ENCODE results near the gene CSTF2T.

DNA sequence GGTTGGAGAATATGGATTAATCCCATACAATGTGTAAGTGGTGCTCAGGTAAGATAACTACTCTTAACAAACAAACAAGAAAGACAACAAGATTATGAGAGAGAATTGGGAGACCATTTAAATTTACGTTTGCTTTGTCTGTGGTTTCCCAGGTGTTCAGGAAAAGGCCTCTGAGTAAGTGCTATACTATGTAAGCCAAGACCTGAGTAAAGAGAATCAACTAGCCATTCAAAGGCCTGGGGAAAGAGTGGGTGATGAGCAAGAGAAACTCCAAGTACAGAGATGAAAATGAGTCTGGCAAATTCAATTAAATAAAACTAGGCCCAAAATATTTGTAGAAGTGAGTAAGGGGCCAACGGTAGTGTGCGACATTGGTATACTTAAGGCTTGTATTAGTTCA, 9.9 kb downstream of the CSTF2T start:
- TF ChIP-seq, protein P1, sequence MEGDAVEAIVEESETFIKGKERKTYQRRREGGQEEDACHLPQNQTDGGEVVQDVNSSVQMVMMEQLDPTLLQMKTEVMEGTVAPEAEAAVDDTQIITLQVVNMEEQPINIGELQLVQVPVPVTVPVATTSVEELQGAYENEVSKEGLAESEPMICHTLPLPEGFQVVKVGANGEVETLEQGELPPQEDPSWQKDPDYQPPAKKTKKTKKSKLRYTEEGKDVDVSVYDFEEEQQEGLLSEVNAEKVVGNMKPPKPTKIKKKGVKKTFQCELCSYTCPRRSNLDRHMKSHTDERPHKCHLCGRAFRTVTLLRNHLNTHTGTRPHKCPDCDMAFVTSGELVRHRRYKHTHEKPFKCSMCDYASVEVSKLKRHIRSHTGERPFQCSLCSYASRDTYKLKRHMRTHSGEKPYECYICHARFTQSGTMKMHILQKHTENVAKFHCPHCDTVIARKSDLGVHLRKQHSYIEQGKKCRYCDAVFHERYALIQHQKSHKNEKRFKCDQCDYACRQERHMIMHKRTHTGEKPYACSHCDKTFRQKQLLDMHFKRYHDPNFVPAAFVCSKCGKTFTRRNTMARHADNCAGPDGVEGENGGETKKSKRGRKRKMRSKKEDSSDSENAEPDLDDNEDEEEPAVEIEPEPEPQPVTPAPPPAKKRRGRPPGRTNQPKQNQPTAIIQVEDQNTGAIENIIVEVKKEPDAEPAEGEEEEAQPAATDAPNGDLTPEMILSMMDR (IDR thresholded peaks at IDR 0.05; ENCODE audit: low read length) = no peak
- TF ChIP-seq EZH2 (IDR thresholded peaks at IDR 0.05; ENCODE audit: borderline replicate concordance, low read length) = no peak
